H1 (cell line): ENCODE results near the gene SLC25A22. TPM values are rescaled to one million over a fixed set of nuclear protein-coding genes. Genes with fewer than 3 reads are reported as not detected.

Experiments used
- CTCF ChIA-PET: fragments of 300-600 bp; sonication (Branson Sonifier 250); formaldehyde crosslinking; loops from one replicate; lab custom pipeline; 2021; ENCODE audit not compliant: partially characterized antibody; lab: Charles Lee
- POLR2A ChIA-PET: fragments of 300-600 bp; sonication (Branson Sonifier 250); formaldehyde crosslinking; loops from one replicate; lab custom pipeline; 2021; ENCODE audit warnings: inconsistent platforms; ENCODE audit not compliant: partially characterized antibody; lab: Charles Lee
- DNase-seq, 2 experiments: peaks; one replicate each; pipeline versions ENCODE4 v3.0.0 to v3.0.0-alpha.2; 2010 to 2022; ENCODE audit warnings: low spot score in 2 of 2, low read depth in 1 of 2, mixed read lengths in 1 of 2
- FAIRE-seq: peaks from 2 replicates; lab custom pipeline; 2011; peaks lifted over from hg19 to GRCh38; lab: Jason Lieb, UNC
- H2AFZ ChIP-seq: 2 replicates; pipeline ENCODE4 v1.8.1; 2012; ENCODE audit warnings: low read length, inconsistent platforms
- H2AK5ac ChIP-seq: 2 replicates; pipeline ENCODE4 v1.6.1; 2013; ENCODE audit warnings: low read depth, low read length
- H2BK120ac ChIP-seq: replicated peaks from 2 replicates; pipeline ENCODE3; 2013; ENCODE audit warnings: low read depth, low read length, inconsistent platforms
- H2BK12ac ChIP-seq: 2 replicates; pipeline ENCODE4 v1.6.1; 2013; ENCODE audit warnings: low read depth, low read length
- H2BK15ac ChIP-seq: 2 replicates; pipeline ENCODE4 v1.6.1; 2013; ENCODE audit warnings: low read length
- H2BK20ac ChIP-seq: 2 replicates; pipeline ENCODE4 v1.6.1; 2013; ENCODE audit warnings: low read length
- H2BK5ac ChIP-seq: 2 replicates; pipeline ENCODE4 v1.6.1; 2013; ENCODE audit warnings: low read depth, low read length
- H3K14ac ChIP-seq: 2 replicates; pipeline ENCODE4 v1.6.1; 2013; ENCODE audit warnings: inconsistent platforms; ENCODE audit not compliant: insufficient read length
- H3K18ac ChIP-seq: 2 replicates; pipeline ENCODE4 v1.6.1; 2013; ENCODE audit warnings: low read length; ENCODE audit errors: extremely low read depth
- H3K23ac ChIP-seq: 2 replicates; pipeline ENCODE4 v1.6.1; 2013; ENCODE audit warnings: inconsistent platforms; ENCODE audit not compliant: insufficient read length
- H3K23me2 ChIP-seq: 2 replicates; pipeline ENCODE4 v1.6.1; 2013; ENCODE audit warnings: low read depth, low read length
- H3K27ac ChIP-seq: 2 replicates; pipeline ENCODE4 v1.6.1; 2011; ENCODE audit warnings: low read depth, low read length, inconsistent platforms
- H3K27me3 ChIP-seq, 4 experiments: replicated peaks in 1 of 4; 1 replicate in 1 of 4; 2 replicates in 3 of 4; pipeline versions ENCODE4 v1.6.1 to v1.8.1; 2011 to 2013; ENCODE audit warnings: low read length in 3 of 4, mild to moderate bottlenecking in 3 of 4, inconsistent platforms in 2 of 4, mixed read lengths in 2 of 4, moderate library complexity in 1 of 4; ENCODE audit not compliant: control insufficient read depth in 3 of 4, insufficient read depth in 3 of 4; ENCODE audit errors: extremely low read depth in 1 of 4
- H3K36me3 ChIP-seq, 4 experiments: 2 replicates each; pipeline versions ENCODE4 v1.6.1 to v1.8.1; 2011 to 2013; ENCODE audit warnings: mild to moderate bottlenecking in 4 of 4, low read length in 3 of 4, moderate library complexity in 2 of 4, control low read depth in 1 of 4, inconsistent platforms in 1 of 4; ENCODE audit not compliant: insufficient read depth in 4 of 4, control insufficient read depth in 2 of 4
- H3K4ac ChIP-seq: replicated peaks from 2 replicates; pipeline ENCODE3; 2013; ENCODE audit warnings: low read length, low read depth, mixed read lengths, inconsistent platforms; ENCODE audit not compliant: insufficient read length
- H3K4me1 ChIP-seq, 4 experiments: replicated peaks in 1 of 4; 1 replicate in 1 of 4; 2 replicates in 3 of 4; pipeline versions ENCODE4 v1.6.1 to v1.8.1; 2011 to 2013; ENCODE audit warnings: low read length in 3 of 4, inconsistent platforms in 2 of 4, mixed read lengths in 1 of 4; ENCODE audit not compliant: insufficient read depth in 4 of 4, control insufficient read depth in 3 of 4
- H3K4me2 ChIP-seq, 2 experiments: 2 replicates each; pipeline versions ENCODE4 v1.6.1 to v1.8.1; 2011 to 2013; ENCODE audit warnings: low read depth in 2 of 2, low read length in 2 of 2, control low read depth in 1 of 2, inconsistent platforms in 1 of 2, mild to moderate bottlenecking in 1 of 2; ENCODE audit not compliant: insufficient read depth in 1 of 2
- H3K4me3 ChIP-seq, 4 experiments: fragments of 200-600, 300-600 bp in 1 of 4; sonication (generic), shearing (Covaris generic), sonication (Bioruptor Twin) in 1 of 4; 2 replicates each; pipeline versions ENCODE4 v1.5.1 to v1.8.1; 2011 to 2016; ENCODE audit warnings: low read length in 4 of 4, low read depth in 3 of 4, control low read depth in 2 of 4, inconsistent platforms in 2 of 4, mild to moderate bottlenecking in 2 of 4, mixed read lengths in 1 of 4, moderate library complexity in 1 of 4; ENCODE audit not compliant: insufficient read depth in 2 of 4; ENCODE audit errors: extremely low read depth in 1 of 4
- H3K56ac ChIP-seq: replicated peaks from 2 replicates; pipeline ENCODE3; 2013; ENCODE audit warnings: low read depth, mild to moderate bottlenecking, mixed read lengths, low read length, inconsistent platforms; ENCODE audit not compliant: insufficient read length
- H3K79me1 ChIP-seq: 2 replicates; pipeline ENCODE4 v1.6.1; 2013; ENCODE audit warnings: low read depth, low read length, control low read depth
- H3K79me2 ChIP-seq, 2 experiments: 2 replicates each; pipeline versions ENCODE4 v1.6.1 to v1.8.1; 2012 to 2013; ENCODE audit warnings: low read length in 2 of 2, mild to moderate bottlenecking in 2 of 2, inconsistent platforms in 1 of 2; ENCODE audit not compliant: insufficient read depth in 2 of 2, control insufficient read depth in 1 of 2
- H3K9ac ChIP-seq, 4 experiments: replicated peaks in 1 of 4; 1 replicate in 1 of 4; 2 replicates in 3 of 4; pipeline versions ENCODE4 v1.6.1 to v1.8.1; 2011 to 2013; ENCODE audit warnings: low read depth in 3 of 4, low read length in 3 of 4, control low read depth in 2 of 4, mild to moderate bottlenecking in 2 of 4, moderate library complexity in 2 of 4, inconsistent platforms in 1 of 4; ENCODE audit errors: extremely low read depth in 1 of 4
- H3K9me3 ChIP-seq, 2 experiments: 2 replicates each; pipeline versions ENCODE4 v1.6.1 to v1.8.1; 2012 to 2013; ENCODE audit warnings: mild to moderate bottlenecking in 2 of 2, moderate library complexity in 2 of 2, control low read depth in 1 of 2, inconsistent platforms in 1 of 2, low read depth in 1 of 2, low read length in 1 of 2, mixed read lengths in 1 of 2; ENCODE audit not compliant: insufficient read depth in 2 of 2
- H4K20me1 ChIP-seq, 2 experiments: replicated peaks in 1 of 2; 2 replicates each; pipeline versions ENCODE3 to v1.8.1; 2011 to 2013; ENCODE audit warnings: inconsistent platforms in 2 of 2, low read length in 2 of 2, mild to moderate bottlenecking in 1 of 2; ENCODE audit not compliant: insufficient read depth in 2 of 2, control insufficient read depth in 1 of 2
- H4K5ac ChIP-seq: 2 replicates; pipeline ENCODE4 v1.6.1; 2013; ENCODE audit warnings: low read length, low read depth, mixed read lengths, inconsistent platforms; ENCODE audit not compliant: insufficient read length
- H4K8ac ChIP-seq: 2 replicates; pipeline ENCODE4 v1.8.0; 2013; ENCODE audit warnings: mild to moderate bottlenecking, moderate library complexity, low read length, inconsistent platforms; ENCODE audit not compliant: insufficient read depth; ENCODE audit errors: extremely low read depth
- H4K91ac ChIP-seq: replicated peaks from 2 replicates; pipeline ENCODE3; 2013; ENCODE audit warnings: low read length, mixed read lengths, inconsistent platforms; ENCODE audit not compliant: insufficient read length
- CHD2 ChIP-seq: IDR thresholded peaks from 2 replicates; pipeline ENCODE4 v1.6.1; 2012; ENCODE audit warnings: low read length, improper control_type of control experiment
- JUN ChIP-seq: IDR thresholded peaks from 2 replicates; pipeline ENCODE4 v1.6.1; 2011; ENCODE audit warnings: low read depth, mild to moderate bottlenecking, improper control_type of control experiment, low read length
- KDM1A ChIP-seq: fragments of 200-600, 300-600 bp; sonication (generic); IDR thresholded peaks from 2 replicates; pipeline ENCODE4 v1.7.1; 2016; ENCODE audit warnings: mild to moderate bottlenecking, low read length, borderline replicate concordance
- NRF1 ChIP-seq: IDR thresholded peaks from 2 replicates; pipeline ENCODE4 v1.6.1; 2011; ENCODE audit warnings: mild to moderate bottlenecking, low read depth, low read length, improper control_type of control experiment
- PHF8 ChIP-seq: fragments of 200-600 bp; sonication (generic); conservative IDR thresholded peaks from 2 replicates; pipeline ENCODE4 v1.7.1; 2012; ENCODE audit warnings: low read depth, mild to moderate bottlenecking, inconsistent platforms, low read length, moderate library complexity
- POU5F1 ChIP-seq: IDR thresholded peaks from 2 replicates; pipeline ENCODE4 v1.6.1; 2011; ENCODE audit warnings: low read depth, mild to moderate bottlenecking, low read length, moderate library complexity
- RBBP5 ChIP-seq: IDR thresholded peaks from 2 replicates; pipeline ENCODE4 v1.7.1; 2012; ENCODE audit warnings: low read depth, mild to moderate bottlenecking, inconsistent platforms, low read length, moderate library complexity, borderline replicate concordance
- SIRT6 ChIP-seq: IDR thresholded peaks from one replicate; pipeline ENCODE4 v1.7.1; 2012; ENCODE audit warnings: low read length, inconsistent platforms
- SP1 ChIP-seq: IDR thresholded peaks from 2 replicates; pipeline ENCODE4 v1.6.1; 2011; ENCODE audit warnings: low read depth, low read length
- SP4 ChIP-seq: IDR thresholded peaks from 2 replicates; pipeline ENCODE4 v1.6.1; 2012; ENCODE audit warnings: low read length, inconsistent platforms
- SRF ChIP-seq: IDR thresholded peaks from 2 replicates; pipeline ENCODE4 v1.6.1; 2011; ENCODE audit warnings: mild to moderate bottlenecking, low read depth, low read length, moderate library complexity
- YY1 ChIP-seq: IDR thresholded peaks from 2 replicates; pipeline ENCODE4 v1.6.1; 2011; ENCODE audit warnings: low read depth, mild to moderate bottlenecking, low read length
- WGBS, 2 experiments: shearing (Covaris generic) in 1 of 2; methylation state at CpG; one replicate each; pipeline versions ENCODE4 v1.1.6 to v1.1.7; 2013 to 2015; ENCODE audit warnings: low lambda C conversion rate in 2 of 2, mixed read lengths in 2 of 2, inconsistent platforms in 1 of 2, low coverage in 1 of 2, missing lambda C conversion rate in 1 of 2; ENCODE audit not compliant: insufficient replicate concordance in 2 of 2, insufficient coverage in 1 of 2, insufficient read length in 1 of 2; ENCODE audit errors: extremely low coverage in 1 of 2, missing lambda C conversion rate in 1 of 2; 5-methylcytosine and 5-hydroxymethylcytosine counted together
- polyA plus RNA-seq, 7 experiments: library from polyadenylated mRNA; depleted of rRNA in 3 of 7; stranded (reverse) in 5 of 7; unstranded in 2 of 7; fragments of >200 nt in 5 of 7; fragments of 200-250 nt in 2 of 7; gene quantifications; 1 replicate in 5 of 7; 2 replicates in 1 of 7; 4 replicates in 1 of 7; pipeline versions ENCODE4 v1.2.1 to v1.2.3, GENCODE V29; 2011 to 2013; ENCODE audit warnings: missing spikeins in 2 of 7, mixed read lengths in 2 of 7
- total RNA-seq: library from RNA; stranded (reverse); fragmentation: NEBNext Ultra II Directional; extraction: Animal tissue kit (Norgen Biotek cat#: 25700); gene quantifications from 2 replicates; pipeline ENCODE4 v1.2.1, GENCODE V29; 2021

Gene SLC25A22
- total and polyA plus RNA-seq, 2 of the 8 experiments (the other 6 are each of a cell fraction or from before 2014, with no cell fraction given): 31.5 to 48.0 TPM

GRCh38 chr11:834371-835316 is 36.6 kb upstream of the SLC25A22 start:
- no peak overlapping the region for H3K27ac ChIP-seq
- ChIA-PET POLR2A (interaction anchor here (0.8 to 53.0 kb wide), 5 partner anchors 4 to 618 kb away, joined by 3 to 1917 read pairs (median 234); partner anchors contain the start of genes CD151, CEND1, CRACR2B and PIDD1), CTCF (interaction anchor here (1.2 to 2.5 kb wide), 5 partner anchors 10 to 34 kb away, joined by 3 to 17 read pairs (median 5); partner anchors contain the start of gene PNPLA2)
- H3K4me1 ChIP-seq: peaks cover 0 to 39% (median 29%) of the 10 kb centered on the region in 4 experiments; a peak in 6 of 7 replicates
- no peak overlapping the region for H3K23ac ChIP-seq
- peaks cover 2 to 32% of the 10 kb centered on the region in 2 experiments for H4K20me1 ChIP-seq
- H4K91ac ChIP-seq: no peak overlapping the region
- no peak overlapping the region; the same call in 1 of the 2 replicates for H2BK5ac ChIP-seq
- H2BK15ac ChIP-seq: no peak overlapping the region
- H2AK5ac ChIP-seq: no peak overlapping the region
- peaks cover 22% of the 10 kb centered on the region for H3K23me2 ChIP-seq
- 80% methylated on average over 29 of the region's 31 CpGs; no CpG with 5 or more reads in 1 of the 2 experiments for WGBS, 2 experiments
- no peak overlapping the region for H2AFZ ChIP-seq
- no peak overlapping the region for H4K5ac ChIP-seq
- no peak overlapping the region for H3K14ac ChIP-seq
- H2BK120ac ChIP-seq: no peak overlapping the region
- DNase-seq (no peak), FAIRE-seq (no peak)
- no peaks in the 10 kb centered on the region; the same call in 1 of the 2 replicates for H3K79me1 ChIP-seq
- H2BK12ac ChIP-seq: no peak overlapping the region
- no peak overlapping the region for H3K4ac ChIP-seq
- peak overlapping the region in 1 of 2 experiments; percentile 84; a peak in 1 of 4 replicates for H3K4me2 ChIP-seq
- peaks cover 0 to 25% (median 14%) of the 10 kb centered on the region in 4 experiments; a peak in 5 of 8 replicates for H3K36me3 ChIP-seq
- H3K79me2 ChIP-seq: no peaks in the 10 kb centered on the region; a peak in 1 of 4 replicates
- H3K56ac ChIP-seq: no peak overlapping the region
- no peak overlapping the region; the same call in 1 of the 2 replicates for H4K8ac ChIP-seq
- peaks cover 6 to 22% (median 20%) of the 10 kb centered on the region in 4 experiments for H3K27me3 ChIP-seq
- H2BK20ac ChIP-seq: no peak overlapping the region
- no peak overlapping the region for H3K18ac ChIP-seq
- H3K4me3 ChIP-seq: no peak overlapping the region
- H3K9me3 ChIP-seq: no peaks in the 10 kb centered on the region
- H3K9ac ChIP-seq: no peak overlapping the region
- TF ChIP-seq NRF1 (no peak), SP1 (no peak), YY1 (no peak), SRF (no peak), CHD2 (no peak), SIRT6 (no peak), RBBP5 (no peak), KDM1A (no peak), PHF8 (no peak), SP4 (no peak), POU5F1 (no peak), JUN (no peak)
